ENCODE measurements around the gene PCYT2.

- TF ChIP-seq GABPA (IDR thresholded peaks at IDR 0.05; ENCODE audit: low read depth) (no peak), CTCF (IDR thresholded peaks at IDR 0.05 in 2 of 3, conservative IDR thresholded peaks at IDR 0.05 in 1 of 3; ENCODE audit: control insufficient read depth in 2 of 3, extremely low read depth in 1 of 3, insufficient read depth in 1 of 3, low read depth in 3 of 3, low read length in 3 of 3) (no peak), NRF1 (conservative IDR thresholded peaks at IDR 0.05; ENCODE audit: low read depth, low read length) (no peak), NFYA (IDR thresholded peaks at IDR 0.05; ENCODE audit: borderline replicate concordance, low read depth, low read length) (no peak), YY1 (IDR thresholded peaks at IDR 0.05; ENCODE audit: low read depth, low read length) (no peak)
- TF ChIP-seq, protein P1, sequence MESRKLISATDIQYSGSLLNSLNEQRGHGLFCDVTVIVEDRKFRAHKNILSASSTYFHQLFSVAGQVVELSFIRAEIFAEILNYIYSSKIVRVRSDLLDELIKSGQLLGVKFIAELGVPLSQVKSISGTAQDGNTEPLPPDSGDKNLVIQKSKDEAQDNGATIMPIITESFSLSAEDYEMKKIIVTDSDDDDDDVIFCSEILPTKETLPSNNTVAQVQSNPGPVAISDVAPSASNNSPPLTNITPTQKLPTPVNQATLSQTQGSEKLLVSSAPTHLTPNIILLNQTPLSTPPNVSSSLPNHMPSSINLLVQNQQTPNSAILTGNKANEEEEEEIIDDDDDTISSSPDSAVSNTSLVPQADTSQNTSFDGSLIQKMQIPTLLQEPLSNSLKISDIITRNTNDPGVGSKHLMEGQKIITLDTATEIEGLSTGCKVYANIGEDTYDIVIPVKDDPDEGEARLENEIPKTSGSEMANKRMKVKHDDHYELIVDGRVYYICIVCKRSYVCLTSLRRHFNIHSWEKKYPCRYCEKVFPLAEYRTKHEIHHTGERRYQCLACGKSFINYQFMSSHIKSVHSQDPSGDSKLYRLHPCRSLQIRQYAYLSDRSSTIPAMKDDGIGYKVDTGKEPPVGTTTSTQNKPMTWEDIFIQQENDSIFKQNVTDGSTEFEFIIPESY (IDR thresholded peaks at IDR 0.05) = no peak
Observed at GRCh38 chr17:81879121-81879520, 32.1 kb downstream of the PCYT2 start.

Measured in GM12878 (cell line).